Kasumi-1 (cell line): ENCODE results near the gene HIGD2B.
"Not testable (repeated sequence)": the region's sequence is repeated elsewhere in the genome, so short reads cannot be mapped to it uniquely, and the experiment has no call there.

Source experiments
- DNase-seq, 2 experiments: peaks; one replicate each; lab custom pipeline; 2025; lab: John Stamatoyannopoulos, UW

HIGD2B gene

GRCh38 chr15:72676838-72677237 is 9.1 kb downstream of the HIGD2B start:
- no peak for DNase-seq

- DNase-seq: no peak
Observed at GRCh38 chr15:72671525-72671924, 14.5 kb downstream of the HIGD2B start.

DNA sequence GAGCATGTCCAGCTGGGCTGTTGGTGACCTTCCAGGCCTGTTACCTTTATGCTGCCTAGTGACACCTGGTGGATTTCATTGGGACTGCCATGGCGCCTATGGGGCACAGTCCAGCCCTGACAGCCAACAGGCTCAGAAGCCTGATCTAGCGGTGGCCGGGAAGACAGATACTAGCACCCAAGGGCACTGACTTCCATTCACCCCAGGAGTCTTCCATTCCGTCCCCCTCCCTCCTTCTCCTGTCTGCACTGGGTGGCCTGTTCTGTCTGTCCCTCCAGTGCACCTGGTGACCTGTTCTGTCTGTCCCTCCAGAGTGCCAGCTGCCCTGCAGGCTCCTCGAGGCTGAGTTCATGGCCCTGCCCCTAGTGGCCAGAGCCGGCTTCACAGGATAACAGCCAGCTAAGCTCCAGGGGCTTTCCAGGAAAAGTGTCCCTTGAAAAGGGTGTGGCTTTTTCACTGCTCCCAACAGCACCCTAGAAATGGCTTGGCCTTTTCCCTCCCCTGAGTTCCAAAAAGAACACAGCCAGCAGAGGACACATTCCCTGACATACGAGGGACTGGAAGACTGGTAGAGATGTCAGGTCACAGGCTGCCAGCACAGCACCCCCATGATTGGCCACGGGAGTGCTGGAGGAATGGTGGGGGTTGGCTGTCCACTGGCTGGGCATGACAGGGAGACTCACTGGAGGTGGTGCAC is 15.2 kb downstream of the HIGD2B start:
- DNase-seq: not testable (repeated sequence)

DNA sequence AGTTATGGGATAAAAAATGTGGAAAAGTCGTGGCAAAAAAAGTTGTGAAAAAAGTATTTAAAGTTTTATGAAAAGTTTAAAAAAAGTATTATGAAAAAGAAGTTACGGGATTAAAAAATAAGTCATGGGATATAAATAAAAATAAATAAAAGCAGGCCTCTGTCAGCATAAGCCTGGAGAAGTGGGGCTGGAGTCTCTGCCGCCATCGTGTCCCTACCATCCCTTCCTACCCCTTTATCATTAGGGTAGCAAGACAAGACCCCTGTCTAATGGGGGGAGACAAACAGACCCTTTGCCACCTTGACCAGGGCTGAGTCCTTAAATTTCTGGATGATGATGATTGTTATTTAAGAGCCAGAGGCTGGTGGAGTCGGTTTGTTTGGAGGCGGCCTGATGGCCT is 16.2 kb downstream of the HIGD2B start:
- not testable (repeated sequence) for DNase-seq

GRCh38 chr15:72665706-72666105 is 20.3 kb downstream of the HIGD2B start:
- not testable (repeated sequence) for DNase-seq

GRCh38 chr15:72663931-72664330 is 22.1 kb downstream of the HIGD2B start:
- DNase-seq: not testable (repeated sequence)

GRCh38 chr15:72661081-72661480 is 24.9 kb downstream of the HIGD2B start:
- not testable (repeated sequence) for DNase-seq

DNA sequence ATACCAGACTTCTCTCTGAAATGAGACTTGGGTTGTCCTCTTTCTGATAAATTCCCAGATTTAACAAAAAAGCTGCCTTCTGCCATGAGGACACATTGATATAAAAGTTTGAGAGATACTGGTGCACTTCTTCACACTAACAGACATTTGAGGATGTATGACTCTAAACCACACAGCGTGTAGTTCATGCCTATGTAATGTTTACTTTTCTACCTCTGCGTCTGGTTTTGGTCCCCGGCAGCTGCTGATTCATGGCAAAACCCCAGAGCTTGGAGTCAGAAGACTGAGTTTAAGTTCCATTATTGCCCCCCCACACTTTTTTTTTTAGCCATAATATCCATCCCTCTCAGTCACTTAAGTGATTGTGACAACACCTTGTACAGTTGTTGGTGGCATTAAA is 30.0 kb downstream of the HIGD2B start:
- DNase-seq: not testable (repeated sequence)

GRCh38 chr15:72654397-72654796 is 31.6 kb downstream of the HIGD2B start, which contains the start of gene GOLGA6B:
Gene GOLGA6B, plus strand, starts transcription at chr15:72654697. Its CDS starts 41 bp downstream, at chr15:72654738.
- not testable (repeated sequence) for DNase-seq

DNA sequence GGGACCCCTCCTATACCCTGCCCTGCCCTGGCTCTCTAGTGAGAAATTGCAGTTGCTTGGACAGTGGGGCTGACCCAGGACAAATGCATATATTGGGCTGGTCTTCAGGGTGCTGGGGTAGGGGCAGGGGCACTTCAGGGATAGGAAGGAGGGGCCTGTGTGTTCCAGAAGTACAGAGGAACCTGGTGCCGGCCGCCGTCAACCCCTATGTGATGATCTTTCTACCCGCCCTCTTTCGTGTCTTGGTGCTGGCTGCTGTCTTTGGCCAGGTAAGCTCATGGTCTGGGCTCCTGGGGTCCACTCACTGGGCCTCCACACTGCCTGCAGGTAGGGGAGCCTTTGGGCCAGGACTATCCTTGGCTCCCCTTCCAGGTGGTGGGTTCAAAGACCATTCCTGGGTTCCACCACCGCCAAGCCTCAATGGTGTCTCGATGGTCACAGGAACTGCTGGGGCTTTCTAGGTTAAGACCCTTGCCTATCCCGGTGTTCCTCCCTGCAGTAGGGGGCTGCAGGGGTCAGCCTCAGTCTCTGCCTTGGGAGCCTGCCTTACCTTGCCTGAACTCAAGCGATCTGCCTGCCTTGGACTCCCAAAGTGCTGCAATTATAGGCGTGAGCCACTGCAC is 37.2 kb downstream of the HIGD2B start:
- DNase-seq: not testable (repeated sequence)

DNA sequence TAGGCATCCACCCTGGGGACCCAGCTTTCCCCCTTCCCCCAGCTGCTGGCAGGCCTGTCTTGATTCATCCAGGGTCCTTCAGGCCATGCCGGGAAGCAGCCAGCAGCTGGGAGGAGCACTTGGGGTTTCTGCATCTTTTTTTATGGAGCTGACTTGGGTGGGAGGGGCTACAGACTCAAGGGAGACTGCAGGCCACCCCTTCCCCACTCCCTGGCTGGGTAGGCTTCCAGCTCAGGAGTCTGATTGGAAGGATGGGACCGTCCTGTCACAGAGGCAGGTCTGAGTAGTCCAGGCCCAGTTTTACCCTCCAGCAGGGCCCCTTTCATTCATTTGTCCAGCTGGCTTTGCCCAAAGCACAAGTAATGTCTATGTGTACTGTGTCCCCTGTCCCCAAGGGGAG is 43.7 kb downstream of the HIGD2B start:
- not testable (repeated sequence) for DNase-seq

DNA sequence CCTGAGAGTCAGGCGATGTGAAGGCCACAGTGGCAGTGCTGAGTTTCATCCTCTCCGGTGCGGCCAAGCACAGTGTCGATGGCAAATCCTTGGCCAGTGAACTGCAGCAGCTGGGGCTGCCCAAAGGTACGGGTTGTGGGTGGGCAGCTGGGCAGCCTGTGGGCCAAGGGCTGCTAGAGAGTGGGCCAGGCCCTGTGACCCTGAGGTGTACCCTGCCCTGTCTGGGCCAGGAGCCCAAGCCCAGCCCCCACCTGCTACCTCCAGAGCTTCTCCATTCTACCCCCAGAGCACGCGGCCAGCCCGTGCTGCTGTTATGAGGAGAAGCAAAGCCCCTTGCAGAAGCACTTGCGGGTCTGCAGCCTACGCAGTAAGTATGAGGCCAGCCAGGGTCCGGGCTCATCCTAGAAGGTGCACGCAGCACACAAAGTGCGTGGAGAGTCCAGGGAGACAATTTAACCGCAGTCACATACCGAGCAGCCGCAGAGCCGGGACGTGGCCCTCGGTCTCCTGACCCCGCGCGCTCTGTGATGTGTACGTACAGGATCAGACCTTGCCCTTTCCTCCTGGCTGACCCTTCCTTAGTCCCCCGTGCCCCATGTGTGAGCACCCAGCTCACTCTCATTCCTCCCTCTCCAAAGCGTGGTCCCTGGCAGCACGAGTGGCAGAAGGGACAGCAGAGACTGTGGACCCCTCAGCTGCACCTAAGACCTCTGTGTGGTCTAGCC is 46.1 kb downstream of the HIGD2B start:
- not testable (repeated sequence) for DNase-seq

DNA sequence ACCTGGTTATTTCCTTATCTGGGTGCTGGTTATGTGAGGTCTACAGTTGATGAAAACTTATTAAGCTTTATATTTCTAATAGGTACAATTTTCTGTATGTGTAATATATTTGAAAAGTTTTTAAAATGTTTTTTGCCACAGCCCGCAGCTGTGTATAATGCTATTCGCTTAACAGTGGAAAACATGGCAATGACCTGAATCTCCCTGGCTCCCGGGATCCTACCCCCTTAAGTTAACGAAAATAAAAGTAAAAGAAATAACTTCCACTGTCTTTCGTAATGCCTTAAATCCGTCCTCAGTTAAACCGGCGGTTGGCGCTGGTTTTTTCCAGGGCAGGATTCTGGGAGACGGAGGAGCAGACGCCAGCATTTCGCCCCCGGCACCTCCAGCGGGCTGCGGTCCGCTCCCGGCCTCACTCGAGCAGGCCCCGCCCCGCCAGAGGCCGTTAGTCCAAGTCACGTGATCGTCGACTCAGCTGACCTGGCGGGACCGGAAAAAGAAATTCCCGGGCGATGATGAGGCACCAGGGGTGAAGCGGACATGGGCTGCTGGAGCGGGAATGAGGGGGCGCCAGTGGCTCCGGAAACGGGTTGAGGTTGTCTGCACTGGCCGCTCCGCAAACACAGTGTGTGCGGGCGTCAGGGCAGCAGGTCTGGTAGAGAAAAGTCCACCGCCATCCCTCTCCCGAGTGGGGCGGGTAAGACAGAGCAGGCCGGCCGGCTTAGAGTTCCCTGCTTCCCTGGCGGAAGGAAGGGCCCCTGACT is 49.3 kb downstream of the HIGD2B start:
- not testable (repeated sequence) for DNase-seq

DNA sequence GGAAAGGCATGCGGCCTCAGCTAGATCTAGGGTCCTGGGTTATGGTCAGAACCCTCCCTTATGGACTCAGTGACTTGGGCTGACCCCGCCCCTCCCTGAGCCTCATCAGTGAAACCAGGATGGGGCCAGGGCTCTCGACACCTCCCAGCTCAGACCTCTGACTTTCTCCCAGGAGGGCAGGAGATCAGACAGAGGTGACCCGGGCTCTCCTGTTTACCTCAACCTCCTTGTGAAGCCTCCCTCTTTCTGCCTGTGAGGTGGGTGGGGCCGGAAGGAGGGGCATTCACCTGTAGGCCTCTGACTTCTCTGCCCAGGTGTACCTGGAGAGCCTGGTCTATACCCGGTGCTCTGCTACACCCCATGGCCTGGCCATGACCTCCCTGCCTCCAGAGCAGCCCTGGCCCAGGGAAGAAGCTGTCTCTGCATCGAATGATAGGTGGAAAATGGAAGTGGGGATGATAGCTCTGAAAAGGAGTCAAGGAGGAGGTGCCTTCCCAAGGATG is 56.9 kb downstream of the HIGD2B start:
- DNase-seq: not testable (repeated sequence)

DNA sequence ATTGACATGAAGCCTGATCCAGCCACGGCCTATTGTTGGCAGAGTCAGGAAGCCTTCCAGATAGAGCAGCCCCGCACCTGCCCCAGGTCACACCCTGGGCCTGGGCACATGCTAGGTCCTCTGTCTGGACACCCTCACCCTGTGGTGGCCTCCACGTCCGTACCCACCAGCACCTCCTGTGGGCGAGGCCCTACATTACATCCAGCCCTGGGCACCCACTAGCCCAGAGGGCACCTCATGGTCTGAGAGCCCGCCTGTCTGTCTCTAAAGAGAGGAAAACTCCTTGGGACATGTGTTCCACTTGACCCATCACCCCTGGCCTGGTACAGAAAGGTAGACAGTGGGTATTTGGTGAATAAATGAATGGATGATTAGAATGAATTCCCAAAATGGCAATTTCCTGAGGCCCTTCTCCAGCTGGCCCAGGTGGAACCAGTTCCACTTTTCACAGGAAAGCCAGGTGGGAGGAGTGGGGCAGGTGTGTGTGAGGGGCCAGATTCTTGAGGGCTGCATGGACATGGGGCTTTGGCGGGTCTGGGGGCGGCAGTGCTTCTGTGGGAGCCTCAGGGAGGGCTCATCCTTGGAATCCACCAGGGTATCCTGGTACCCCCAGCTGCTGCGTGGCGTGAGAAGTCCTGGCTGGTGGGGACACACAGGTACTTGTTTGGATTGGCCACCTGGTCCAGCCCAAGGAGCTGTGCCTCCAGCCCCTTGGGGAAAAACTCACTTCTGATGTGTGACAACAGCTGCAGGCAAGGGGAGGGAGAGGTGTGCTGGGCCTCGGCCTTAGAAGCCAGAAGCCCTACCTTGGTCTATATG is 57.5 kb downstream of the HIGD2B start:
- DNase-seq: not testable (repeated sequence)

DNA sequence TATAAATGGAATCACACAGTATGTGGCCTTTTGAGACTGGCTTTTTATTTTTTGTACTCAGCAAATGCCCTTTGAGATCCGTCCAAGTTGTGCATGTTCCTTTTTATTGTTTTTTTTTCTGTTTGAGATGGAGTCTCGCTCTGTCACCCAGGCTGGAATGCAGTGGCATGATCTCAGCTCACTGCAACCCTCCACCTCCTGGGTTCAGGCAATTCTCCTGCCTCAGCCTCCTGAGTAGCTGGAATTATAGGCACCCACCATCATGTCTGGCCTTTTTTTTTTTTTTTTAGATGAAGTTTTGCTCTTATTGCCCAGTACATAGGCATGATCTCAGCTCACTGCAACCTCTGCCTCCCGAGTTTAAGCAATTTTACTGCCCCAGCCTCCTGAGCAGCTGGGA is 59.8 kb downstream of the HIGD2B start:
- DNase-seq: not testable (repeated sequence)
